Activated CD4-positive, alpha-beta T cell treated with anti-CD3 and anti-CD28 coated beads, Interleukin-2, amount 50 U/mL, for 16 hours (primary cell): ENCODE measurements around the gene PIP5KL1.
"Not testable (repeated sequence)": the region's sequence is repeated elsewhere in the genome, so short reads cannot be mapped to it uniquely, and the experiment has no call there.

Experiments used
- DNase-seq: peaks from one replicate; pipeline ENCODE4 v3.0.0-alpha.2; 2020

The PIP5KL1 gene

GRCh38 chr9:127885508-127886281, 44.9 kb downstream of the PIP5KL1 start:
- no peak for DNase-seq

GRCh38 chr9:127884976-127885490, 45.5 kb downstream of the PIP5KL1 start:
- DNase-seq, result no peak

GRCh38 chr9:127884427-127884911, 46.1 kb downstream of the PIP5KL1 start:
- DNase-seq, result no peak

- DNase-seq, result no peak
These were observed 46.6 kb downstream of the PIP5KL1 start for GRCh38 chr9:127883959-127884358.

- DNase-seq, result not testable (repeated sequence)
These were observed 48.9 kb downstream of the PIP5KL1 start for GRCh38 chr9:127881715-127882114.

GRCh38 chr9:127880143-127880542, 50.4 kb downstream of the PIP5KL1 start:
- DNase-seq, result no peak

- DNase-seq, result no peak
These were observed 51.8 kb downstream of the PIP5KL1 start for GRCh38 chr9:127878652-127879390.

GRCh38 chr9:127878001-127878651, 52.5 kb downstream of the PIP5KL1 start:
- DNase-seq, result no peak

GRCh38 chr9:127877566-127877998, 53.0 kb downstream of the PIP5KL1 start, which contains the start of gene AK1:
Gene AK1 (minus strand): TSS chr9:127877675. CDS start chr9:127874617, 3,058 bp downstream.
- DNase-seq, result no peak

GRCh38 chr9:127876764-127877562, 53.6 kb downstream of the PIP5KL1 start:
- no peak for DNase-seq

- DNase-seq, result no peak
These were observed 54.4 kb downstream of the PIP5KL1 start for GRCh38 chr9:127876026-127876763.

- DNase-seq, result no peak
These were observed 55.1 kb downstream of the PIP5KL1 start for GRCh38 chr9:127875306-127875966.

- no peak for DNase-seq
These were observed 56.0 kb downstream of the PIP5KL1 start for GRCh38 chr9:127874301-127875221.

GRCh38 chr9:127873886-127874285, 56.7 kb downstream of the PIP5KL1 start:
- no peak for DNase-seq

GRCh38 chr9:127873223-127873691, 57.3 kb downstream of the PIP5KL1 start:
- DNase-seq, result no peak

- no peak for DNase-seq
These were observed 58.0 kb downstream of the PIP5KL1 start for GRCh38 chr9:127872369-127873222.

- no peak for DNase-seq
These were observed 59.0 kb downstream of the PIP5KL1 start for GRCh38 chr9:127871531-127871930.

GRCh38 chr9:127870887-127871286, 59.7 kb downstream of the PIP5KL1 start:
- no peak for DNase-seq
